Choroid plexus epithelial cell (primary cell): Measurements from ENCODE around the gene PARN.
"Not testable (repeated sequence)": the region's sequence is repeated elsewhere in the genome, so short reads cannot be mapped to it uniquely, and the experiment has no call there.

Experiments
- DNase-seq: peaks from one replicate; pipeline ENCODE4 v3.0.0-alpha.2; 2010; ENCODE audit warnings: low read depth
- H3K4me3 ChIP-seq: 2 replicates; pipeline ENCODE4 v1.5.1; 2011; ENCODE audit warnings: low read depth, mild to moderate bottlenecking, control low read depth, low read length, moderate library complexity
- TF ChIP-seq, protein P1 (sequence below): conservative IDR thresholded peaks from 2 replicates; pipeline ENCODE4 v1.5.1; 2011; ENCODE audit warnings: low read depth, mild to moderate bottlenecking, control low read depth, inconsistent platforms, low read length, moderate library complexity

PARN gene

DNA sequence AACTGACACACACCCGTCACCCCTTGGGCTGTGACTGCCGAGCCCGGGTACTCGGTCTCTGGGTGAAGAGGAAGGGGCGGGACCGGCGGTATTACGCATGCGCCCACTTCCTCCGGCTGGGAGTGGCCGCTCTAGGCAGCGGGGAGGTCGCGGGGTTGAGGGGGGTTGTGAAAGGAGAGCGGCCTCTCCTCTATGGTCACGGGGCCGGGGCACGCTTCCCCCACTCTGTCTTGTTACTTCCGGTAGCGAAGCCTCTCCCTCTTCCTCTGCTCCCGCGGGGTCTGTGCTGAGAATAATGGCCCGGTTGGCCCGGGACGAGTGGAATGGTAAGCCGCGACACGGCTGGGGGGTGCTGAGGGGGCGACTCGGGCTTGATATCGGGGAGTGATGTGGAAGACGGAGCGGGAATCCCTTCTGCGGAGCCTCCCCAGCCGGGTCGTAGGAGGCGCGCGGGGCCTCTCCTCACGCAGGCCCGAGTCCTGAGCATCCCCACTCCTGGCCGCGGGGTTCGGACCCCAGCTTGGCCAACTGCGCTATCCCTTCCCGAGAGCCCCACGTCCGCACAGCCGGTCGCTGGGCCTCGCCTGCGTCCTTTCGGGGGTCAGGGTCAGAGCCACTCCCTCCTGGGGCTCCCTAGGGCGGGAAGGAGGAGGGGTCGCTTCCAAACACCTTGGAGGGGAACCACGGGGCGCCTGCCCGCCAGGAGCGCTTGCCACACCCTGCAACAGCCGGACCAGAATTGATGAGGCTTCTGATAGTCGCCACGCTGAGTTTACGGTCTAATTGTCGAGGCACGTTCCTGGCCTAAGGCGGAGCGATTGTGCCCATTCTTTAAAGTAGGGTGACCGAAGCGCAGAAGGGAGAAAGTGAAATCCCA lies 2.9 kb upstream of the PARN start, which contains the start of gene BFAR:
Gene BFAR (plus strand): TSS at position 259 of the 877 bp plus-strand sequence. CDS start 11,396 bp downstream, outside the sequence.
- peak; percentile 96 for DNase-seq
- H3K4me3 ChIP-seq, result peak within 1 kb of the TSS; percentile 90
- TF ChIP-seq, protein P1, sequence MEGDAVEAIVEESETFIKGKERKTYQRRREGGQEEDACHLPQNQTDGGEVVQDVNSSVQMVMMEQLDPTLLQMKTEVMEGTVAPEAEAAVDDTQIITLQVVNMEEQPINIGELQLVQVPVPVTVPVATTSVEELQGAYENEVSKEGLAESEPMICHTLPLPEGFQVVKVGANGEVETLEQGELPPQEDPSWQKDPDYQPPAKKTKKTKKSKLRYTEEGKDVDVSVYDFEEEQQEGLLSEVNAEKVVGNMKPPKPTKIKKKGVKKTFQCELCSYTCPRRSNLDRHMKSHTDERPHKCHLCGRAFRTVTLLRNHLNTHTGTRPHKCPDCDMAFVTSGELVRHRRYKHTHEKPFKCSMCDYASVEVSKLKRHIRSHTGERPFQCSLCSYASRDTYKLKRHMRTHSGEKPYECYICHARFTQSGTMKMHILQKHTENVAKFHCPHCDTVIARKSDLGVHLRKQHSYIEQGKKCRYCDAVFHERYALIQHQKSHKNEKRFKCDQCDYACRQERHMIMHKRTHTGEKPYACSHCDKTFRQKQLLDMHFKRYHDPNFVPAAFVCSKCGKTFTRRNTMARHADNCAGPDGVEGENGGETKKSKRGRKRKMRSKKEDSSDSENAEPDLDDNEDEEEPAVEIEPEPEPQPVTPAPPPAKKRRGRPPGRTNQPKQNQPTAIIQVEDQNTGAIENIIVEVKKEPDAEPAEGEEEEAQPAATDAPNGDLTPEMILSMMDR, result no peak

DNA sequence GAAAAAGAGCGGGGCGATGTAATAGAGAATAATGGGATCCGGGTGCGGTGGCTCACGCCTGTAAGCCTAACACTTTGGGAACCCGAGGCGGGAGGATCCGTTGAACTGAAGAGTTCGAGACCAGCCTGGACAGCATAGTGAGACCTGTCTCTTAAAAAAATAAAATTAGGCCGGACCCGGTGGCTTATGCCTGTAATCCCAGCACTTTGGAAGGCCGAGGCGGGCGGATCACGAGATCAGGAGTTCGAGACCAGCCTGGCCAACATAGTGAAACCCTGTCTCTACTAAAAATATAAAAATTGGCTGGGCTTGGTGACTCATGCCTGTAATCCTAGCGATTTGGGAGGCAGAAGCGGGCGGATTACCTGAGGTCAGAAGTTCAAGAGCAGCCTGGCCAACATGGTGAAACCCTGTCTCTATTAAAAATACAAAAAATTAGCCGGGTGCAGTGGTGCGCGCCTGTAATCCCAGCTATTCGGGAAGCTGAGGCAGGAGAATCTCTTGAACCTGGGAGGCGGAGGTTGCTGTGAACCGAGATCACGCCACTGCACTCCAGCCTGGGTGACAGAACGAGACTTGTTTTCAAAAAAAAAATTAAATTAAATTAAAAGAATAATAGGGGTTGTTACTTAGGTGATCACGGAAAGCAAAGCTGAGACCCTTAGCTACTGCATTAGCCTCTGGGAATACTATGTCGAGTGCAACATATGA lies 715 bp upstream of the PARN start:
- not testable (repeated sequence) for DNase-seq
- peak overlapping the region; percentile 34 for H3K4me3 ChIP-seq

DNA sequence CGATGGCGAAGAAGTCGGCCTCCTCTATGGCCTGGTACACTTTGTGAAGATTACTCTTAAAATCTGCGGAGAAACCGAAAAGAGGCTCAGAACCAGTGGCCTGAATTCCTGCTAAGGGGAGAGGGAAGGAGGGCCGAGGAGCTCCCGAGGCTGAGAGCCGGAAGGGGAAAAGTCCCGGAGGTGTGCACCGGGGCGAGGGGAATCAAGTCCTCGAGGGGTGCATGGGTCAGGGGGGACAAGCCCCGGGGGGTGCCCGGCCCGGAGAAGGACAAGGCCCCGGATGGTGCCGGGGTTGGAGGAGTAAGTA lies 495 bp downstream of the PARN start:
- DNase-seq, result no peak
- H3K4me3 ChIP-seq, result peak overlapping the region; percentile 96
- TF ChIP-seq, protein P1, result no peak

DNA sequence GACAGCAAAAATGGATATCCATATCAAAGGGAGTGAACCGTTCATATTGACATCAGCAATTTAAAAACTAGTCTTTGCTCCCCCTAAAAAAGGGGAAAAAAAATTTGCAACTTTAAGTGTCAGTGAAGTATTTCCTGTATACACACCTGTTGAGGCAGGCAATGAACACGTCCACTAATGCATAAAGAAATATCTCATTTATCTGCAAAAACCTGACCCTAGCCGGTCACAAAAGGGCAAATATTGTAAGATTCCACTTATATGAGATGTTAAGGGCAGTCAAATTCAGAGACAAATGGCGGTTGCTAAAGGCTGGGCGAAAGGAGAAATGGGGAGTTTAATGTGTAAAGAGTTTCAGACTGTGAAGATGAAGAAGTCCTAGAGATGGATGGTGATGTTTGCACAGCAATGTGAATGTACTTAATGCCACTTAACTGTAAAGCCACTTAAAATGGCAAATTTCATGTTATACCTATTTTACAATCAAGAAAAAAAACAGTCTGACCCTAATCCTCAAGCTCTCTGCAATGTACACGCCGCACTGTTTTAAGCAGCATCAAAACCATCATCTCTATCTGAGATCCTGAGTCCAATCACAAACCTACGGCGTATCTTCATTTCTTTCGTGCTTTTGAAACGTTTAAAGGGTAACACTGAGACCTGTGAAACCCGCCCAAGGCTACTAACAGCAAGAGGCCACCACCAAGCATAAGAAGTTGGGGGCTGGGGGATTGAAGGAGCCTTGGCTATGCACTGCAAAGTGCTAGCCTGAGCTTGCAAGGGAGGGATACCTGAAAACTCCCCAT lies 1.1 kb downstream of the PARN start:
- peak overlapping the region; percentile 96 for H3K4me3 ChIP-seq
- TF ChIP-seq, protein P1, result no peak
- DNase-seq, result peak; percentile 17

DNA sequence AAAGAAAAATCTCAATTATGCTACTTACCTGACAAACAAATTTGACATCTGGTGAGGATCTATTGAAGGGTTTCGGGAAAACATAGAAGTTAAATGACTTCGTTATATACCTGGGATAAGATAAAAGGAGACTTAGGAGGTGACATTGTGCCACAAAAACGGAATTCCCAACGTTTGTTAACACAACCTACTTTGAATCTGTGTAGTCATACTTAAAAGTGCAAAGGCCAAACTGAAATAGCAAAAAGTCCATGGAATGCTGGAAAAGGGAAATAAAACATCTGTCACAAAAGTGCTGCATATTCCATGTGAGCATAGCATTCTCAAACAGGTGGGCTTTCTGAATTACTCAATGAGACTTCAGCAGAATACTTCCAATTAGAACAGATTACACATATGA lies 3.0 kb downstream of the PARN start:
- TF ChIP-seq, protein P1, result no peak
- H3K4me3 ChIP-seq, result no peak overlapping the region
- no peak for DNase-seq

DNA sequence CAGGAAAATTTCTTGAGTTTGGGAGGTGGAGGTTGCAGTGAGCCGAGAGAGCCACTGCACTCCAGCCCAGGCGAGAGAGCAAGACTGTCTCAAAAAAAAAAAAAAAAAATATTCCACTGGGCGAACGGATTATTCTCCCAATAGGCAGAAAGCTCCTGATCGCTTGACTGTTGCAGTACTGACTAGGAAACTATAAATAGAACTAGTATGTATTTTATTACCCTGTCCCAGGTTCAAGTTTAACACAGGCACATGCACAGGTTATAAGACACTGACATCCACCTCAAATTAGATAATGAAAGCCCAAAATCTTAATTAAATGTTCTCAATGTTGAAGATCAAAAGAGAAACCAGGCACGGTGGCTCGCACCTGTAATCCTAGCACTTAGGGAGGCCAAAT lies 11.5 kb downstream of the PARN start:
- TF ChIP-seq, protein P1, result no peak
- DNase-seq, result no peak
- no peak overlapping the region for H3K4me3 ChIP-seq

DNA sequence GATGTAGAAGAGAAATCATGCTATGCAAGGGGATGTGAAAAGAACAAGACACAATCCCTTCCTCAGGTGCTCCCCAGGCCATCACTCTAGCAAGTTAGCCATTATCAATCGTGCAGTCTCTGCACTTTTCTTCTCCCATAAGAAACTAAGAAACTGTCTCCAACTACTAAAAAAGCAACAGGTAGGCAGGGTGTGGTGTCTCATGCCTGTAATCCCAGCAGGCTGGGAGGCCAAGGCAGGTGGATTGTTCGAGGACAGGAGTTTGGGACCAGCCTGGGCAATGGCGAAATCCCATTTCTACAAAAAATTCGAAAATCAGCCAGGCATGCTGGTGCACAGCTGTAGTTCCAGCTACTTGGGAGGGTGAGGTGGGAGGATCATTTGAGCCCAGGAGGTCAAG lies 13.8 kb downstream of the PARN start:
- DNase-seq, result no peak
- H3K4me3 ChIP-seq, result no peak overlapping the region
- TF ChIP-seq, protein P1, result no peak
